Spinal cord (tissue), 10 donors: ENCODE measurements around the gene FAM236A. TPM values are rescaled to one million over a fixed set of nuclear protein-coding genes. Genes with fewer than 3 reads are reported as not detected.
"Not testable (repeated sequence)": the region's sequence is repeated elsewhere in the genome, so short reads cannot be mapped to it uniquely, and the experiment has no call there.

Experiments used
- DNase-seq, 6 donors: peaks; one replicate each; pipeline versions ENCODE4 v3.0.0 to v3.0.0-alpha.2; 2013 to 2015; ENCODE audit warnings: low spot score in 6 of 6, low read depth in 4 of 6
- H3K27ac ChIP-seq: one replicate; pipeline ENCODE4 v1.5.1; 2013; ENCODE audit warnings: low read depth, low read length, control low read depth
- H3K27me3 ChIP-seq: one replicate; pipeline ENCODE4 v1.6.1; 2013; ENCODE audit warnings: low read length; ENCODE audit not compliant: control insufficient read depth, insufficient read depth
- H3K36me3 ChIP-seq: one replicate; pipeline ENCODE4 v1.6.1; 2013; ENCODE audit warnings: low read length; ENCODE audit not compliant: control insufficient read depth, insufficient read depth
- H3K4me1 ChIP-seq: one replicate; pipeline ENCODE4 v1.6.1; 2013; ENCODE audit warnings: low read length; ENCODE audit not compliant: control insufficient read depth, insufficient read depth
- H3K4me3 ChIP-seq: one replicate; pipeline ENCODE4 v1.5.1; 2013; ENCODE audit warnings: low read depth, low read length, control low read depth
- H3K9me3 ChIP-seq: one replicate; pipeline ENCODE4 v1.6.1; 2013; ENCODE audit warnings: low read length; ENCODE audit not compliant: control insufficient read depth, insufficient read depth
- WGBS: methylation state at CpG from one replicate; pipeline ENCODE4 v1.1.5; 2013; ENCODE audit warnings: missing lambda C conversion rate; ENCODE audit not compliant: insufficient coverage; 5-methylcytosine and 5-hydroxymethylcytosine counted together
- long read RNA-seq, 4 donors: transcript quantifications; one replicate each; lab custom pipeline, GENCODE V29; 2026
- polyA plus RNA-seq, 2 donors: library from polyadenylated mRNA; unstranded; fragments of 120-200 nt; gene quantifications; one replicate each; pipeline ENCODE4 v1.2.1, GENCODE V29; 2013; ENCODE audit not compliant: insufficient read length in 2 of 2
- total RNA-seq, 2 donors: library from RNA; depleted of rRNA in 1 of 2; stranded (reverse); fragments of 120-200 nt in 1 of 2; fragments of >200 nt in 1 of 2; gene quantifications; one replicate each; pipeline versions ENCODE4 v1.2.3 to v1.2.4, GENCODE V29; 2013 to 2014
- donor health status: healthy.

FAM236A gene
- total RNA-seq (not detected), polyA plus RNA-seq (1 to 10 TPM; 1.8 TPM)
- long read RNA-seq, donor 1, partial matches to known transcripts = 0 of 7 reads
- long read RNA-seq, donor 1, other reads (novel, unspliced or antisense) = 7 of 7 reads
- long read RNA-seq, donor 2 = 0 reads
- long read RNA-seq, donor 3 = 0 reads
- long read RNA-seq, donor 4 = 0 reads

- H3K36me3 ChIP-seq, H3K4me1 ChIP-seq, H3K9me3 ChIP-seq, H3K4me3 ChIP-seq, DNase-seq, H3K27me3 ChIP-seq, H3K27ac ChIP-seq: not testable (repeated sequence)
- WGBS = no CpG with 5 or more reads among the region's 15 CpGs
These were observed at the start of gene FAM236A for GRCh38 chrX:72937906-72938305. TSS of gene FAM236A (plus strand) at chrX:72938206. CDS start at chrX:72938263, 57 bp downstream.

- H3K4me3 ChIP-seq, H3K36me3 ChIP-seq, H3K9me3 ChIP-seq, H3K27me3 ChIP-seq, H3K4me1 ChIP-seq, H3K27ac ChIP-seq, DNase-seq: not testable (repeated sequence)
- WGBS = no CpG with 5 or more reads among the region's 14 CpGs
These were observed 48.3 kb upstream of the FAM236A start for GRCh38 chrX:72889740-72890139.

- H3K27me3 ChIP-seq, H3K4me3 ChIP-seq, H3K9me3 ChIP-seq, H3K27ac ChIP-seq, DNase-seq, H3K4me1 ChIP-seq, H3K36me3 ChIP-seq: not testable (repeated sequence)
- no CpG with 5 or more reads among the region's 13 CpGs for WGBS
These were observed 25.7 kb upstream of the FAM236A start, which contains the start of gene FAM236C for GRCh38 chrX:72912315-72912714. TSS of gene FAM236C (plus strand) at chrX:72912615. CDS start at chrX:72912715, 100 bp downstream.

- H3K9me3 ChIP-seq, H3K4me3 ChIP-seq, DNase-seq, H3K36me3 ChIP-seq, H3K27ac ChIP-seq, H3K27me3 ChIP-seq, H3K4me1 ChIP-seq: not testable (repeated sequence)
- WGBS = no CpG with 5 or more reads among the region's 5 CpGs
These were observed 21.9 kb upstream of the FAM236A start for GRCh38 chrX:72916096-72916495.

GRCh38 chrX:72932283-72932682 lies 5.7 kb upstream of the FAM236A start:
- not testable (repeated sequence) for H3K4me1 ChIP-seq, H3K27me3 ChIP-seq, H3K36me3 ChIP-seq, H3K27ac ChIP-seq, DNase-seq, H3K4me3 ChIP-seq, H3K9me3 ChIP-seq
- WGBS = no CpG with 5 or more reads among the region's 1 CpG

- WGBS = no CpG with 5 or more reads among the region's 7 CpGs
- not testable (repeated sequence) for H3K27ac ChIP-seq, H3K36me3 ChIP-seq, H3K4me3 ChIP-seq, DNase-seq, H3K4me1 ChIP-seq, H3K27me3 ChIP-seq, H3K9me3 ChIP-seq
These were observed 1.6 kb upstream of the FAM236A start for GRCh38 chrX:72936455-72936854.

- not testable (repeated sequence) for H3K4me3 ChIP-seq, DNase-seq, H3K27ac ChIP-seq, H3K9me3 ChIP-seq, H3K27me3 ChIP-seq, H3K4me1 ChIP-seq, H3K36me3 ChIP-seq
- WGBS = no CpG with 5 or more reads among the region's 8 CpGs
These were observed 1.0 kb upstream of the FAM236A start for GRCh38 chrX:72936882-72937455.

GRCh38 chrX:72942272-72942671 lies 4.3 kb downstream of the FAM236A start:
- not testable (repeated sequence) for H3K9me3 ChIP-seq, H3K27me3 ChIP-seq, DNase-seq, H3K36me3 ChIP-seq, H3K4me1 ChIP-seq, H3K4me3 ChIP-seq, H3K27ac ChIP-seq
- WGBS = no CpG with 5 or more reads among the region's 6 CpGs

GRCh38 chrX:72943035-72943818 lies 5.2 kb downstream of the FAM236A start:
- no CpG with 5 or more reads among the region's 44 CpGs for WGBS

GRCh38 chrX:72943819-72944169 lies 5.8 kb downstream of the FAM236A start, which contains the start of gene DMRTC1:
TSS of gene DMRTC1 (minus strand) at chrX:72943837. CDS start at chrX:72875694, 68,143 bp downstream.
- H3K27me3 ChIP-seq, H3K9me3 ChIP-seq, DNase-seq, H3K27ac ChIP-seq, H3K36me3 ChIP-seq, H3K4me1 ChIP-seq, H3K4me3 ChIP-seq: not testable (repeated sequence)
- WGBS = no CpG with 5 or more reads among the region's 15 CpGs

More at GRCh38 chrX:72943035-72943818, 5.2 kb downstream of the FAM236A start:
- not testable (repeated sequence) for H3K36me3 ChIP-seq, H3K4me1 ChIP-seq, H3K9me3 ChIP-seq, H3K27ac ChIP-seq, H3K4me3 ChIP-seq, DNase-seq, H3K27me3 ChIP-seq
